ENCODE data around the gene HAGHL.

HAGHL gene

GRCh38 chr16:680967-681745, 45.8 kb upstream of the HAGHL start:
- no peak for ATAC-seq
- no peak for TF ChIP-seq ISL1 (CRISPR knock-in tag; IDR thresholded peaks at IDR 0.05)
- no peak for TF ChIP-seq ZFP3 (CRISPR knock-in tag; IDR thresholded peaks at IDR 0.05)
- no peak for TF ChIP-seq TSHZ2 (CRISPR knock-in tag; IDR thresholded peaks at IDR 0.05)
- no peak for TF ChIP-seq ZNF565 (CRISPR knock-in tag; conservative IDR thresholded peaks at IDR 0.05; ENCODE audit: low read depth)
- TF ChIP-seq CREB5 (CRISPR knock-in tag; IDR thresholded peaks at IDR 0.05; ENCODE audit: low read depth), result no peak
- no peak for TF ChIP-seq TCF4 (CRISPR knock-in tag; IDR thresholded peaks at IDR 0.05; ENCODE audit: borderline replicate concordance)
- no peak for TF ChIP-seq ZC3H10 (CRISPR knock-in tag; IDR thresholded peaks at IDR 0.05)
- no peak for TF ChIP-seq CSDC2 (CRISPR knock-in tag; IDR thresholded peaks at IDR 0.05)
- TF ChIP-seq SNAI2 (CRISPR knock-in tag; IDR thresholded peaks at IDR 0.05), result no peak
- no peak for TF ChIP-seq ESRRG (CRISPR knock-in tag; IDR thresholded peaks at IDR 0.05)
- no peak for TF ChIP-seq RARB (CRISPR knock-in tag; IDR thresholded peaks at IDR 0.05)
- no peak for TF ChIP-seq ARNTL (CRISPR knock-in tag; IDR thresholded peaks at IDR 0.05; ENCODE audit: borderline replicate concordance, low read depth)
- TF ChIP-seq CSRNP3 (CRISPR knock-in tag; IDR thresholded peaks at IDR 0.05), result no peak
- no peak for TF ChIP-seq PATZ1 (CRISPR knock-in tag; IDR thresholded peaks at IDR 0.05; ENCODE audit: borderline replicate concordance)
- TF ChIP-seq ZFP30 (CRISPR knock-in tag; IDR thresholded peaks at IDR 0.05), result no peak
- TF ChIP-seq ZNF70 (CRISPR knock-in tag; IDR thresholded peaks at IDR 0.05), result no peak
- no peak for TF ChIP-seq PPARA (CRISPR knock-in tag; IDR thresholded peaks at IDR 0.05; ENCODE audit: borderline replicate concordance)

- ATAC-seq, result no peak
- TF ChIP-seq ZFP30 (CRISPR knock-in tag; IDR thresholded peaks at IDR 0.05) (no peak), ZNF8 (CRISPR knock-in tag; IDR thresholded peaks at IDR 0.05) (no peak), CREB5 (CRISPR knock-in tag; IDR thresholded peaks at IDR 0.05; ENCODE audit: low read depth) (no peak), GLIS3 (CRISPR knock-in tag; IDR thresholded peaks at IDR 0.05) (no peak), POU6F1 (CRISPR knock-in tag; IDR thresholded peaks at IDR 0.05; ENCODE audit: borderline replicate concordance, low read depth) (no peak), SNAI2 (CRISPR knock-in tag; IDR thresholded peaks at IDR 0.05) (no peak), ZC3H10 (CRISPR knock-in tag; IDR thresholded peaks at IDR 0.05) (no peak)
Observed at GRCh38 chr16:681746-682427, 45.0 kb upstream of the HAGHL start.

All from SK-N-SH treated with all-trans-retinoic acid at 6 μM for 48 hours (cell line).